Gastrocnemius medialis (tissue), 4 donors: Measurements from ENCODE around the gene PTPN20.
"Not testable (repeated sequence)": the region's sequence is repeated elsewhere in the genome, so short reads cannot be mapped to it uniquely, and the experiment has no call there.

Experiments used
- CTCF ChIP-seq, 5 experiments: fragments of 450-650 bp in 3 of 5; fragments of 200-600 bp in 2 of 5; sonication (generic) in 2 of 5; IDR thresholded peaks in 4 of 5; conservative IDR thresholded peaks in 1 of 5; 1 replicate in 4 of 5; 2 replicates in 1 of 5; pipeline ENCODE4 v1.5.1; 2016 to 2019; ENCODE audit warnings: antibody characterized with exemption in 5 of 5, mild to moderate bottlenecking in 3 of 5, moderate library complexity in 3 of 5
- POLR2A ChIP-seq, 2 donors: fragments of 450-650 bp; IDR thresholded peaks; one replicate each; pipeline ENCODE4 v1.6.1; 2017; ENCODE audit warnings: antibody characterized with exemption in 2 of 2, mild to moderate bottlenecking in 2 of 2, moderate library complexity in 2 of 2

- not testable (repeated sequence) for TF ChIP-seq POLR2A (IDR thresholded peaks at IDR 0.05); CTCF (IDR thresholded peaks at IDR 0.05 in 4 of 5, conservative IDR thresholded peaks at IDR 0.05 in 1 of 5)
Observed at GRCh38 chr10:46907185-46908117, 3.8 kb upstream of the PTPN20 start.
